Measurements from ENCODE around the gene DISC1.
"Not testable (repeated sequence)": the region's sequence is repeated elsewhere in the genome, so short reads cannot be mapped to it uniquely, and the experiment has no call there.

Gene DISC1

DNA sequence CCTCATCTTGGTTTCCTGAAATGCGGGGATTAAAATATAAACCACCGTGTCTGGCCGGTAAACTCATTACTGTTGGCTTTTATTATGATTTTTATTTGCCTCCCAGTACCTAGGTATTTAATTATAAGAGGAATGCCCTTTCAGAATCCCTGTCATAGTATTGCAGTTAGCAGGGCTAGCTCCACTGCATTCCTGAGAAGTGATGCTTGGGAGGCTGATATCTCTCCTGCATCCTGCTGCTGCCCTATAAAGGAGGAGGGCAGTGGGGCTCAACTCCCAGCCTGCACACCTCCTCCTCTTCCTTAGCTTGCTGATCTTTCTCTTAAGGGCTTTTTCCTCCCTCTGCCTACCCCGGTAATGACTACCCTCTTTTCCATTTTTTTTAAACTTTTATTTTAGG is 19.9 kb upstream of the DISC1 start:
- DNase-seq: no peak

DNA sequence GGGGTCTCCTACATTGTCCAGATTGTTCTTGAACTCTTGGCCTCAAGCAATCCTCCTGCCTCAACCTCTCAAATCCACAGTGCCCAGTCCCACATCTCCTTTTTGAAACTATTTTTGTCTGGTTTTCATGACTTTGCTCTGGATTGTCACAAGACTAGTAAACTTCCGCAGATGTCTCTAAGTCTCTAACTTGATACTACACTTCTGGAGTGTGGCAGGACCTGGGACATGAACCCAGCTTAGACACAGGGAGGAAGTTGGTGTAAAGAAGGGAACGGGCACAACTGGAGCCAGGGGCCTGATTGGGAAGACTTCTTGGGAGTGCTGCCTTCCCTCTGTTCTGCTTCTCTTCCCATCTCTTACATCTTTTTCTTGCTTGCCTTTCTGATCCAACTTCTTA is 16.2 kb upstream of the DISC1 start:
- no peak for DNase-seq

DNA sequence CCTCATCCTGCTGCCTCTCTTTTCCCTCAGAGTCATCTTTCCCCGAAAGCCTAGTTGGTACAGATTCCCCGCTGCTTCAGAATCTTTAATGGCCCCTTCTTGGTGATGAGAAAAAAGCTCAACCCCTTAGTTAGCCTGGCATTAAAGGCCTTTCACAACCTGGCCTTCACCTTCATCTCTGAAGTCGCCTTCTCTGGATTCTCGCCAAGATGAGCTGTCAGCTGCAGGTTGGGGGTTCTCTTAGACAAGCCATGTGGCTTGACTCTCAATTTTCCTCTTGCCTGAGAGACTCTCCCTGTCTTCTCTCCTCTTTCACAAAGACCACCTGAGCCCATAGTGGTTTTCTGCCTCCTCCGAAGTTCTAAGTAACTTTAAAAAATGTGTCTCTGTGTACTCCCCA is 15.5 kb upstream of the DISC1 start:
- DNase-seq: no peak

DNA sequence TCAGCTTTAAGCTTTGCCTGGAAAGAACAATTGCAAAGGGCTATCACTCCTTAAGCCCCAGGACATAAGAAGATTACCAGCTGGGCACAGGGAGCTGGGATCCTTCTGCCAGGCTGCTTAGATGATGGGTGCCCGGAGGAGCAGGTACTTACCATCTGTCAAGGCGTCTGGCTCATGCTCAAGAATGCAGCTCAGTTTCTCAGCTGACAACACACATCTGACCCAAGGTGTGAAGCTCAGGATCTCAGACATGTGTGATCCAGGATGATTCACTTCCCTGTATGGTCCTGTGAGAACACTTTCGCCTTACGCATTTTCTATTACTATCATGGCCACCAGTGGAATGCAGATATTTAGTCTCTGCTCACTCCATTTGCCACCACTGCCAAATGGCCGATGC is 14.7 kb upstream of the DISC1 start:
- no peak for DNase-seq

DNA sequence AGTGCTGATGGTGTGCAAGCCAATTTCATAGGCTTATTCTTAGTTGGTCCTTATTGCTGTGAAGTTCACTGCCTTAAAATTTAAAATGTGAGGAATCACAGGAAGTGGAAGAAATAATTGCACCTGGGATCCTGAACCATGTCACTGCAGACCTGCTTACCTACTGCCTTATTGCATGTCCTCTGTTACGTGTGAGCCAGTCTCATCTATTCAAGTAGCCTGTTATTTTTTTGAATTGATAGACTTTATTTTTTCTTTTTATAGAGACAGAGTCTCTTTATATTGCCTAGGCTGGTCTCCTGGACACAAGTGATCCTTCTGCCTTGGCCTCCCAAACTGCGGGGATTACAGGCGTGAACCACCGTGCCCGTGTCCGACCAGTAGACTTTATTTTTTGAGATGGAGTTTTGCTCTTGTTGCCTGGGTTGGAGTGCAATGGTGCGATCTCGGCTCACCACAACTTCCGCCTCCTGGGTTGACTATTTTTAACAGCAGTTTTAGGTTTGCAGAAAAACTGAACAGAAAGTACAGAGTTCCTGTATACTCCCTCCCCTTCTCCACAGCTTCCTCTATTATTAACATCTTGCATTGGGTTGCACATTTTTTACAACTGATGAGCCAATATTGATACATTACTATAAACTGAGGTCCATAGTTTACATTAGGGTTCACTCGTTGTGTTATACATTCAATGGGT is 14.0 kb upstream of the DISC1 start:
- no peak for DNase-seq

DNA sequence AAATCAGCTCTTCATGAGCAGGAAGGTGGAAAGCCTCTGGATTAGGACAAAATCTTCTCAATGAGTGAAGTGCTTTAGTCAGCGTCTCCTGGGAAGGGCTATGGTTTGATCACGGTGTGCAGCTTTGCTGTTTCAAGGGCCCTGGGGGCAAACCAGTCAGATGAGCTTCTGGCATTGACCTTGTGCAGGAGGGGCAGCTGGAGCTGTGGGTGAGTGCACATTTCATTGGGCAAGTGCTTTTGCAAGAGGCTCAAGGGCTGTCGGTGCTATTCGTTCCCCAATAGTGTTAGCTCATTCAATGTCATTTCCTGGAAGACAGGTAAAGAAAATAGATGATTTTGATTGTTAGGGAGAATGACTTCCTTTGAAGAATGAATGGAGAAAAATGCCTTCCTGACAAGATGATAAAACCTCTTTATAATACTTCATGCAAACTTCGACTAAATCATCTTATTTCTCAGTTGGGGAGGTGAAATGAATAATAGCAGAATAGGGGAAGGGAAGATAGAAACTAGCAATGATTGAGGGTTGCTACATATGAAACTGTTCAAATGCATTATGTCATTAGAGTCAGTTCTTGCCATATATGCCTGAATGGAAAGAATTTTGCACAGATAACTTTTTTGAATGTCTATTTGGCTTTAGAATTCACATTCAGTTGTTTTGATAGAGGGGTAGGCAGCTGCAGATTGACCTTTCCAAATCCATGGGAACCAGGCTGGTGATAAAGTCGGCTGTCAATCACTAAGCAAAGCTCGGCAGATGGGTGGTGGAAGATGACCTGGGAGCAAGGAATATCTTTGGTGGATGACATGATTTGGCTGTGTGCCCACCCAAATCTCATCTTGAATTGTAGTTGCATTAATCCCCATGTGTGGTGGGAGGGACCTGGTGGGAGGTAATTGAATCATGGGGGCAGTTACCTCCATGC is 12.9 kb upstream of the DISC1 start:
- no peak for DNase-seq

DNA sequence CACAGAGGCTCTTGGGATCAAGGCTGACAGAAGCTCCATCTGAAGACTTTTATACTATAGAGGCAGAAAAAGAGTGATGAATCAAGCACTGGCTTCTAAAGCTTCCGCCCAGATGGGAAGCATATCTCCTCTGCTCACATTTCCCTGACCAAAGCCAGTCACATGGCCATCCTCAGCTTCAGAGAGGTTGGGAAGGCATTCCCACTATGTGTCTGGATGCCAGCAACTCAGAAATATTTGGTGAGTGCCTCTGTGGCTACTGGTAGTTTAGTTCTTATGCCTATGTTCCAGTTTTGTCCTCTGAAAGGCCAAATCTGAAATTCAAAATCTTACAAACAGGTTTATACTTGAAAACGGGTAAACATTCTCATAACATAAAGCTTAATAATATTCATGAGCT is 9.9 kb upstream of the DISC1 start:
- DNase-seq: no peak

DNA sequence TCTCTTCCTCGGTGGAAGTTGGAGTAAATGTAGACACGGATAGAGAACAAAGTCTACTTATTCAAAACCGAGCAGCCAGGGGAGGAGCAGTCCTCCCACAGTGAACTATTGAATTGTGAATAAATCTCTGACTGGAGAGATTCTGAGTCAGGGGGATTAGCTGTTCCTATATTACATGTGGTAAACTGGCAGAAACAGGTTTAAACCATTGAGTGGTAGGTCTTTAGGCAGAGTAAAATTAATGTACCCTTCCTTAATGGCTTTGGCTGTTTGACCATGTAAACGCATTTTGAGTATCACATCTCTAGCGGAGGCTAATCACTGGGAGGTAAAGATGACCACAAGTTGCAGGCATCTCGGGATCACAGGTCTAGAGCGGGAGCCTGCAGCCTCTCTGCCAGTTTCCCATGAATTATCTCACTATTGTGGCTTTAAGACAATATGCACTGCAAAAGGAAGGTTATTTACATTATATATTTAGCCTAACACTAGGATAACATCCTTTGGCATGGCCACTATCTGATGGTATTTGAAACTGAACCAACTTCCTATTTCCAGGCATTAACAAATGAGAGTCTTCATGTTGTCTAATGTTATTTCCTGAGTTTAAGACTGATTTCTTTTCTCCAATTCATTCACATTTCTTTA is 7.9 kb upstream of the DISC1 start:
- no peak for DNase-seq

DNA sequence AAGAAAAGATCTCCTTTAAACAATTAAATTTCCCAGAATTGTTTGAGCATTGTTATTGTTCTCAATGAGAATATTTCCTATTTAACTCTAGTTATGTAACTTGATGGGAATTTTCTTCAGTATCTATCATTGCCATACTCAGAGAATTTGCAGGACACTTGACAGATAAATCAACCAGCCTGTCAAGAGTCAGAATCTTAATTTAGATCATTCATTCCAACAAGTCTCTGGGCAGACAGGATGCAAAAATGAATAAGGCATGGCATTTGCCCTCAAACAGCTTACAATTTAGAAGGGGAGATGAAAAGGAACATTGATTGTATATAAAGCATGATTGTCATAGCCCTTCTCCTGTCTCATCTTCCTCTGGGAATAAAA is 7.3 kb upstream of the DISC1 start:
- DNase-seq: no peak

DNA sequence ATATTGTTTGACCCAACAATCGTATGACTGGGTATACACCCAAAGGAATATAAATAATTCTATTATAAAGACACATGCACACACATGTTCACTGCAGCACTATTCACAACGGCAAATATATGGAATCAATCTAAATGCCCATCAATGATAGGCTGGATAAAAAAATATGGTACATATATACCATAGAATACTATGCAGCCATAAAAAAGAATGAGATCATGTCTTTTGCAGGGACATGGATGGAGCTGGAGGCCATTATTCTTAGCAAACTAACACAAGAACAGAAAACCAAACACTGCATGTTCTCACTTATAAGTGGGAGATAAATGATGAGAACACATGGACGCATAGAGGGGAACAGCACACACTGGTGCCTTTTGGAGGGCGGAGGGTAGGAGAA is 1.5 kb upstream of the DISC1 start:
- not testable (repeated sequence) for DNase-seq

DNA sequence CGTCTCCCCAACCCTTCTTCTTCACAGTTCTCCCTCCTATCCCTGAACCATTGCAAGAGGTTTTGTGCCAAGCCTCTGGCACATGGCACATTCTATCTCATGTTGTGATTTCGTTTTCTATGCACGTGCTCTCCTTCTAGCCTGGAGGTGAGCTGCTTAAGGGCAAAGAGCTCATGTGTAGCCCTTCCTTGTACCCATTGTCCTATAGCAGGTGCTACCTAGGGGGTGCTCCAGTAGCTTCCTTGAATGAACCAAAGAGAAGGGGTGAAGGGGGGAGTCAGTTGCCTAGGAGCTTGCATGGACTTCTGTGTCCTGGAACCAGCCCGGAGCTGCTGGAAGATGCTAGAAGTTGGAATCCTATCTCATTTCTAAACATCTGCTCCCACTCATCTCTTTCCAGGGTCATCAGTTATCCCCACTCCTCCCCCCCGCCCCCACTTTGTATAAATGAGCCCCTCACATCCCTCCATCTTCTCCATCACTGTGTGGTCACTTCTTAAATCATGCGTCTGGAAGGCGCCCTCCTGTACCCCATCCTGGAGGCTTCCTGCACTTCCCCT is 535 bp upstream of the DISC1 start:
- DNase-seq: no peak

DNA sequence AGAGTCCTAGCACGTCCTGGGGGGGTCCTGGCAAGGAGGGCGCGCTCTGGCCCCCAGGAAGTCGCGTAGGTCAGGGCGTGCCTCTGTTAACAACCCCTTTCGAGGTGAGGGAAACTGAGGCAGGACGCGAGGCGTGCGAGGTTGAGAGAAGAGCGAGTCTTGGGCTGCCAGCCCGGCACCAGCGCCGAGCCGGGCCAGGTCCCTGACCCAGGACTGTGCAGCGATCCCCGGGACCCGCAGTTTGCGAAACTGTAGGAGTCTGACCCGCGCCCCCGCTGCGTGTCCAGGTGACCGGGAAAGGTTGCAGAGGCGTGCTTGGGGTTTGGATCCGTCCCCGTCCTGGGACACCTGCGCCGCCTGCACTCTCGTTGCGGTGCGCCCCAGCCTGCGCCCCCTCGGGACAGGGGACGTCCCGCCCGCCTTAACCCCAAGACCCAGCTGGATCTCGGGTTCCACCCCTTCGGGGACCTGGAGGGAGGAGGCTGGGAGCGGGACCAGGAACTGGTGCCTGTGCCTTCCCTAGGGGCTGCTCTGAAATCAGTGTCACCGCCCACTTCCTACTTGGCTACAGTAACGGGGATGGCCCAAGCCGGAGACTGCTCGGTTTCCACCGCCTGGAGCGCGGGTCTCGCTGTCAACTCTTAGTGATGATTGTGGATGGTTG is 493 bp downstream of the DISC1 start:
- peak; percentile 3 for DNase-seq

DNA sequence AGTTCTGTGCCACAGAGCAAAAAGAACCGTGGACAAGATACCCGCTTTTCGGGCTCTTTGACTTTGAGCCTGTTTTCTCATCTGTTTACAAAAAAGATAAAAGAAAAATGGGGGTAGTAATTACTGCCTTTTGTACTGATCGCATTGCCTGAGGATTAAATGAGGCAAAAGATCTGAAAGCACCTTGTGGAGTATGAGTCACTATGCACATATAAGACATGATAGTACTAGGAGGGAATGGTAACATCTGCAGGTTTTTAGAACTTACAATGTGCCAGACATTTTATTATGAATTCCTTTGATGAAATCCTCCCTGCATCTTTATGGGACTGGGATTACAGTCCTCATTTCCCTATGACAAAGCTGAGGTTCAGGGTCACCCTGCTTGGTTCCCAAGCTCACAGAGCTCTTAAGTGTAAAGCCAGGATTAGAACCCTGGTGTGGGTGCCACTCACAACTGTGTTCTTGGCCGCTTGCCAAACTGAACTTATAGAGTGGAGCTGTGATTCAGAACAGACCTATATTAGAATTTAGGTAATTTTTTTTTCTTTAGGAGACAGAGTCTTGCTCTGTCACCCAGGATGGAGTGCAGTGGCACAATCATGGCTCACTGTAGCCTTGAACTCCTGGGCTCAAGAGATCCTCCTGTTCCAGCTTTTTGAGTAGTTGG is 1.8 kb downstream of the DISC1 start:
- DNase-seq: no peak

DNA sequence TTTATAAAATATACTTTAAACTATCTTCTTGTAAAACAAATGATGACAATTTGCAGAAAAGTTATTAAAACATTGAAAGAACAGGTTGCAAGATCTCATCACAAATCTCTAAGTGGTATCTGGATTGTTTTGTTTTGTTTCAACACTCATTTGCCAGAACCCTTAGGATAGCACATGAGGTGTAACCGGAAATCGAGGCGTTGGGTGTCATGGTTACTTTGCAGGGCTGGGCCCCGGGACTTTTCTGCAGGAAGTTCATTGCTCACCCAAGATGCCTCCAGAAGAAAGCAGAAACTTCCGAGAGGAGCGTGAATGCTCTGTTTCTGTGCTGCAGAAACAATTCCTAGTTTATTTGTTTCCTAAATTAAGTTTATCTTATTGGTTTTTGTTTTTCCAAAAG is 2.5 kb downstream of the DISC1 start:
- DNase-seq: no peak

DNA sequence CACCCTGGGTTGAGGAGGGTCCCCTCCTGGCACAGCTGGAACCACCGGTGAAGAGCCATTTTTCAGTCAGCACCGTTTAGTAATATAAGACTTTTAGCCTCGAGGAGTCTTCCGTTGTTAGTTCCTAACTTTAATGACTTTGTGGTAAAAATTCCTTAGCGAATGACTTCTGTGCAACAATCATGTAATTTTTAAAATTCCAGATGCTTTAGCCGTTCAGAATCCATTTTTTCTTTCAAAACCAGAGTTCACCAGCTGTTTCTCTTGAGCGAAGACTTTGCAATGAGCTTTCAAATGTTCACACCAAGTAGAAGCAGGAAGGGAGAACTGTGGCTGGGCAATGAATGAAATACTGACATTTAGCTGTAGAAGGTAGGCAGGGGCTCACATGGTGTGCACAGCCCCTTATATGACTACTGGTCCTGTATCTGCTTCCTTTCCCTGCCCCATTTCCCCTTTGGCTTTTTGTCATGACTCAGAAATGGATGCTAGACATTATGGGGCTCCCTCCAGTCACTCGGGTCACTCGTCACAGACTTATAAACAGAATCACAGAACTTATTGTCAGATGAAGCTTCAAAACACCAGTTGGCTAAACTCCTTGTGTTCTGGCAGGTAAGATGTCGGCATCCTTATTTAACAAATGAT is 4.1 kb downstream of the DISC1 start:
- no peak for DNase-seq

DNA sequence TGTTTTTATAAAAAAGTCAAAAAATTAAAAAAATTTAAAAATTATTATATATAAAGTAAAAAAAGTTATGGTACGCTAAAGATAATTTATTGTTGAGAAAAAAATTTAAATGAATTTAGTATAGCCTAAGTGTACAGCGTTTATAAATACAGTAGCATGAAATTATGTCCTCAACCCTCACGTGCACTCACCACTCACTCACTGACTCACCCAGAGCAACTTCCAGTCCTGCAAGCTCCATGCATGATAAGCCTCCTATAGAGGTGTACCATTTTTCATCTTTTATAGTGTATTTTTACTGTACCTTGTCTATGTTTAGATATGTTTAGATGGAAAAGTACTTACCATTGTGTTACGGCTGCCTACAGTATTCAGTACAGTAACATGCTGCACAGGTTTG is 5.1 kb downstream of the DISC1 start:
- no peak for DNase-seq

DNA sequence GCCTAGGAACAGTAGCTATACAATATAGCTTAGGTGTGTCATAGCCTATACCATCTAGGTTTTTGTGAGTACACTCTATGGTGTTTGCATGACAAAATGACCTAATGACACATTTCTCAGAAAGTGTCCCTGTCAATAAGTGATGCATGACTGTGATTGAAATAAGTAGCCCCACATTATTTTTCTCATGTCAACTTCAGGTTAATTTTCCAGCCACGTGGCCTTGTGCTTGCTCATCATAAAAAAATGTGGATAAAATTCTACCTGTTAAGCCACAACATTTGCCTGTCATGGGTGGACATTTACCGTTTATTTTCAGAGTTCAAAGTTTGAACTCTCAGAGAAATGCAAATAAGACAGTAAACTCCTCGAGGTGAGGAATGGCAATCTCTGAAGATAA is 5.5 kb downstream of the DISC1 start:
- no peak for DNase-seq

DNA sequence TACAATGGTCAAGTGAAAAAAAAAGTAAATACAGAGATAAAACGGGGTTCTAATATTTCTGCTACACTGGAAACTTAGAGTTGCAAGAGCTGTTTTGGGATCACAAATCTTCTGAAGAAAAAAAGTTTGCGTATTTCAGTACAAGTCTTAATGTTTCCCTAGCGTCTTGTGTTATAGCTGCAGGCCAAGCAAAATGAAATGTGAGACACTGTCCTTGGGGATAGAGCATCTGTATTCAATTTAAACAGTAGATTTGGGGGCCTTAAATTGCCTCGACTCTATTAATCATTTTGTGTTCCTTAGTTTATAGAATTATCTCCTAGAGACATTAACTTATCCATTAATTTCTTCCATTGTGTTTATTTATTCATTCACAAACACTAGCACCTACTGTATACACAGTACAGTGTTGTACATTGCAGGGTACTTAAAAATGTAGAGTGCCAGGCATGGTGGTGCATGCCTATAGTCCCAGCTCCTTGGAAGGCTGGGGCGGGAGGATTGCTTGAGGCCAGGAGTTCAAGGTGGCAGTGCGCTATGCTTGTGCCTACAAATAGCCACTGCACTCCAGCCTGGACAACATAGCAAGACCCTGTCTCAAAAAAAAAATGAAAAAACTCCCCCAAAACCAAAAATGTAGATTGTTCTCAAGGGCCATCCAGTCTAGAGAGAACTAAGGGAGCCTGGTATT is 7.9 kb downstream of the DISC1 start:
- DNase-seq: no peak

DNA sequence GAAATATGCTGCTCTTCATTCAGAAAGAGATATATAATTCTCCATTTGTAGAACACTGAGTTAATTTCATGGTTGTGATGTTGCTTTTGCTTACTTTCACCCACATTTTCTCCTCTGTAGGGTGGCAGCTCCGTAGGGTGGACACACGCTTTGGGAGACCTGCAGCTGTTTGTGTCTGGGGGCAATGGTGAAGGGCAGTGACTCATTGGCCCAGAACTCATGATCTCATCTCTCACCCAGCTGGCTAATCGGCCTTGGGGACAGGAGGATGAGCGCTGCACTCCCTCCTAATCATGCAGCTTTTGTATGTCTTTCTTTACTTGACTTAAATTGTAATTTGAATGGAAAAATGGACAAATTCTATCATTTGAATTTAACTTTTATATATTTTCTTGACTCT is 9.6 kb downstream of the DISC1 start:
- peak; percentile 55 for DNase-seq

DNA sequence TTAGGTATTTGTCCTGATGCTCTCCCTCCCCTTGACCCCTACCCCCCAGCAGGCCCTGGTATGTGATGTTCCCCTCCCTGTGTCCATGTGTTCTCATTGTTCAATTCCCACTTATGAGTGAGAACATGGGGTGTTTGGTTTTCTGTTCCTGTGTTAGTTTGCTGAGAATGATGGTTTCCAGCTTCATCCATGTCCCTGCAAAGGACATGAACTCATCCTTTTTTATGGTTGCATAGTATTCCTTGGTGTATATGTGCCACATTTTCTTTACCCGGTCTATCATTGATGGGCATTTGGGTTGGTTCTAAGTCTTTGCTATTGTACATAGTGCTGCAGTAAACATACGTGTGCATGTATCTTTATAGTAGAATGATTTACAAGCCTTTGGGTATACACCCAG is 10.3 kb downstream of the DISC1 start:
- not testable (repeated sequence) for DNase-seq

DNA sequence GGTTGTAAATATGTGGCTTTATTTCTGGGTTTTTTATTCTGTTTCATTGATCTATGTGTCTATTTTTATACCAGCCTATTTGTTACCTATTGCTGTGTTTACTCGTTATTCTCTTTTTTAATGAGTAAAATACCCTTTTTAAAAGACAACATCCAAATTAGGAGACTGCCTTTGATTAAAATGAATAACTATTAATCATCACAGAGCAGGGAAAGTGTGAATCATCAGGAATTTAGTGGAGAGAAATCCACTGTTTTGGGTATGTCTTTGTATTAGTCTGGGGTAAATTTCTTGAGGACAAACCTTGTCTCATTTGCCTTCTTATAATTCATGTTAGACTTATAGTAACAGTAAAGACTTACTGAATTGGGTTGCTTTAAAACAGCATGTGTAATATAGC is 12.1 kb downstream of the DISC1 start:
- no peak for DNase-seq
